C1 segment of cervical spinal cord (tissue), 14 donors: ENCODE measurements around the gene TM7SF2.

Experiments used
- DNase-seq, 14 donors: peaks; one replicate each; lab custom pipeline; 2025; lab: John Stamatoyannopoulos, UW

TM7SF2 gene

DNA sequence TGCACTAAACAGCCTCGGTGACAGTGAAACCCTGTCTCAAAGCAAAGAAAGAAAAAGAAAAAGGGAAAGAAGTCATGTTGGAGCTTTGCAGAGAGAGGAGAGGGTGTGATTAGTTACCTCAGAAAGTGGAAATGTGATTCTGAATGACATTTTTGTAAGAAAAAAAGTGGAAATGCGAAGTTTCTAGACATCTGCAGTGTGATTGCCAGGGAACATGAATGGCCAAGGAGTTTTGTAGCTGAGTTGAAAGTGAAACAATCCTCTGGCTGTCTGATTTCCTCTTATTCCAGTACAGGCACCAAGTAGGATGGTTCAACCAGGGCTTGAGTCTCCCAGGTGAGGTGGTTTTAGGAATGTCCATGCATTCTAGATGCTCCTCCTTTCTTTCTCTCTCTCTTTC, 40.5 kb downstream of the TM7SF2 start:
- DNase-seq, result no peak

DNA sequence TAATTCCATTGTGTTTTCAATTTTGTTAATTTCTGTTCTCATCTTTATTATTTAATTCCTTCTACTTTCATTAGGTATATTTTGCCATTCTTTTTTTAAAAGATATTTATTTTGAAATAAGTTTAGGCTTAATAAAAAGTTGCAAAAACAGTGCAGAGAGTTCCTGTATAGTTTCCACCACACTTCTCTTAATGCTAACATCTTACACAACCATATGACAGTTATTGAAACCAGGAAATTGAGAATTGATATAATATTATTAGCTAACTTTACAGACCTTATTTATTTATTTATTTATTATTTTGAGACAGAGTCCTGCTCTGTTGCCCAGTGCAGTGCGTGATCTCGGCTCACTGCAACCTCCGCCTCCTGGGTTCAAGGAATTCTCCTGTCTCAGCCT, 44.6 kb downstream of the TM7SF2 start:
- DNase-seq, result no peak

DNA sequence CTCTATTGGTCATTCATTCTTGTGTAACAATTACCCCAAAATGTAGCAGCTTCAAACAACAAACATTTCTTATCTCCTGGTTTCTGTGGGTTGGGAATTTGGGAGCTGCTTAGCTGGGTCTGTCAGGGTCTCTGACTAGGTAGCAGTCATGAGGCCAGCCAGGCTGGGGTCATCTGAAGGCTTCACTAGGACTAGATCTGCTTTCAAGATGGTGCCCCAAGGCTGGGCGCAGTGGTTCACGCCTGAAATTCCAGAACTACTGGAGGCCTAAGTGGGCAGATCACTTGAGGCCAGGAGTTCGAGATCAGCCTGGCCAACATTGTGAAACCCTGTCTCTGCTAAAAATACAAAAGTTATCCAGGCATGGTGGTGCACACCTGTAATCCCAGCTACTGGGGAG, 45.3 kb downstream of the TM7SF2 start:
- DNase-seq, result no peak

GRCh38 chr11:65157336-65157735, 45.7 kb downstream of the TM7SF2 start:
- DNase-seq, result no peak

DNA sequence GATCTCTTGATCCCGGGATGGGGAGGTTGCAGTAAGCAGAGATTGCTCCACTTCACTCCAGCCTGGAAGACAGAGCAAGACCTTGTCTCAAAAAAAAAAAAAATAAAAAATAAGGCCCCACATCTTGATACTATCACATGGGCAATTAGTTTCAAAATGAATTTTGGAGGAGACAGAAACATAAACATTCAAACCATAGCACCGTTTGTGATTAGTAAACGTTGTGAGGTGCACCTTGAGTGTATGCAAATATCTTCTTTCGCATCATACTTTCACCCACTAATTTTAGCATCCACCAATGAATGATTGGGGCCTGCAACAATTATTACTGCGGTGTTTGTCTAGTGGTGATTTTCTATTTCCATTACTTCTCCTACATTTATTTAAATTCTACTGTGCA, 47.3 kb downstream of the TM7SF2 start:
- no peak for DNase-seq

DNA sequence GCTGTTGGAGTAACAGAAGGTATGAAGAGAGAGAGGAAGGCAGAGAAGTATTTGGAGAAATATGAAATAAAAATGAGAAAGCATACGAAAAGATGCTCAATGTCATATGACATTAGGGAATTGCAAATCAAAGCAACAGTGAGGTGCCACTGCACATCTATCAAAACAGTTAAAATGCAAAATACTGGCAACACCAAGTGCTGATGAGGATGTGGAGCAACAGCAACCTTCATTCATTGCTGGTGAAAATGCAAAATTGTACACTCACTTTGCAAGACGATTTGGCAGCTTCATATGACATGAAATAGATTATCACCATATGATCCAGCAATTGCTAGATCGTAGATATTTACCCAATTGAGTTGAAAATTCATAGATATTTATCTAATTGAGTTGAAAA, 49.0 kb downstream of the TM7SF2 start:
- DNase-seq, result no peak

- DNase-seq, result no peak
Observed at GRCh38 chr11:65163684-65164083, 52.0 kb downstream of the TM7SF2 start.
